Mesendoderm (in vitro differentiated cells): ENCODE data around the gene VSNL1.

Experiments used
- DNase-seq: peaks from one replicate; pipeline ENCODE4 v3.0.0; 2013
- H2AK5ac ChIP-seq: 2 replicates; pipeline ENCODE4 v1.6.1; 2013; ENCODE audit warnings: low read length, inconsistent platforms
- H2BK120ac ChIP-seq: 2 replicates; pipeline ENCODE4 v1.6.1; 2013; ENCODE audit warnings: low read depth, mild to moderate bottlenecking, low read length, moderate library complexity, mixed read lengths
- H2BK15ac ChIP-seq: replicated peaks from 2 replicates; pipeline ENCODE4 v1.6.1; 2013; ENCODE audit warnings: low read depth, mild to moderate bottlenecking, moderate library complexity
- H2BK5ac ChIP-seq: 2 replicates; pipeline ENCODE4 v1.6.1; 2013; ENCODE audit warnings: low read length, inconsistent platforms
- H3K18ac ChIP-seq: 2 replicates; pipeline ENCODE4 v1.6.1; 2013; ENCODE audit warnings: mild to moderate bottlenecking, low read length, mixed read lengths
- H3K23ac ChIP-seq: one replicate; pipeline ENCODE4 v1.6.1; 2013; ENCODE audit warnings: low read length
- H3K27ac ChIP-seq: 2 replicates; pipeline ENCODE4 v1.5.1; 2013; ENCODE audit warnings: low read depth, mild to moderate bottlenecking, inconsistent platforms, low read length, moderate library complexity
- H3K27me3 ChIP-seq: 2 replicates; pipeline ENCODE4 v1.6.1; 2013; ENCODE audit warnings: low read length, control low read depth, mild to moderate bottlenecking, inconsistent platforms; ENCODE audit not compliant: insufficient read depth, poor library complexity
- H3K36me3 ChIP-seq: 2 replicates; pipeline ENCODE4 v1.6.1; 2013; ENCODE audit warnings: low read length, inconsistent platforms; ENCODE audit not compliant: control insufficient read depth, insufficient read depth
- H3K4ac ChIP-seq: one replicate; pipeline ENCODE4 v1.6.1; 2013; ENCODE audit warnings: low read depth, mild to moderate bottlenecking, low read length, moderate library complexity
- H3K4me1 ChIP-seq: 2 replicates; pipeline ENCODE4 v1.6.1; 2013; ENCODE audit warnings: low read depth, low read length, inconsistent platforms; ENCODE audit not compliant: control insufficient read depth
- H3K4me2 ChIP-seq: 2 replicates; pipeline ENCODE4 v1.6.1; 2013; ENCODE audit warnings: low read length
- H3K4me3 ChIP-seq: 2 replicates; pipeline ENCODE4 v1.5.1; 2013; ENCODE audit warnings: mild to moderate bottlenecking, low read length
- H3K56ac ChIP-seq: one replicate; pipeline ENCODE4 v1.6.1; 2013; ENCODE audit warnings: low read length
- H3K79me1 ChIP-seq: 2 replicates; pipeline ENCODE4 v1.6.1; 2013; ENCODE audit warnings: low read length, inconsistent platforms
- H3K79me2 ChIP-seq: 2 replicates; pipeline ENCODE4 v1.6.1; 2013; ENCODE audit warnings: mild to moderate bottlenecking, low read length; ENCODE audit not compliant: control insufficient read depth, insufficient read depth
- H3K9ac ChIP-seq: 2 replicates; pipeline ENCODE4 v1.6.1; 2013; ENCODE audit warnings: low read length, inconsistent platforms
- H4K5ac ChIP-seq: one replicate; pipeline ENCODE4 v1.6.1; 2013; ENCODE audit warnings: low read length
- H4K8ac ChIP-seq: one replicate; pipeline ENCODE4 v1.6.1; 2013; ENCODE audit warnings: low read depth, mild to moderate bottlenecking, control low read depth, low read length, moderate library complexity
- WGBS: extraction: QIAGEN DNeasy Blood & Tissue Kit; methylation state at CpG from one replicate; pipeline ENCODE4 v1.1.7; 2013; ENCODE audit warnings: low lambda C conversion rate, missing lambda C conversion rate; ENCODE audit not compliant: insufficient coverage; ENCODE audit errors: extremely low coverage; 5-methylcytosine and 5-hydroxymethylcytosine counted together

Gene VSNL1

GRCh38 chr2:17517481-17518211, 22.9 kb upstream of the VSNL1 start:
- H2BK120ac ChIP-seq, result no peak overlapping the region

GRCh38 chr2:17518212-17519154, 22.0 kb upstream of the VSNL1 start, which contains the start of gene RAD51AP2:
TSS of gene RAD51AP2 (minus strand) at chr2:17518440. CDS start at chr2:17518415, 25 bp downstream.
- peak within 1 kb of the TSS; percentile 77 for H3K9ac ChIP-seq
- H3K36me3 ChIP-seq, result no peaks in the 10 kb centered on the region
- H3K79me2 ChIP-seq, result no peaks in the 10 kb centered on the region
- no peak within 1 kb of the TSS for H2BK15ac ChIP-seq
- H3K4me2 ChIP-seq, result peak within 1 kb of the TSS; percentile 65
- no CpG with 5 or more reads among the region's 38 CpGs for WGBS
- H4K5ac ChIP-seq, result no peak within 1 kb of the TSS
- H3K4me3 ChIP-seq, result peak within 1 kb of the TSS; percentile 30
- no peak within 1 kb of the TSS for H2BK120ac ChIP-seq
- no peaks in the 10 kb centered on the region for H3K27me3 ChIP-seq
- H4K8ac ChIP-seq, result no peak within 1 kb of the TSS
- no peaks in the 10 kb centered on the region for H3K79me1 ChIP-seq
- peak within 1 kb of the TSS; percentile 76 for H3K18ac ChIP-seq
- no peak within 1 kb of the TSS for H2AK5ac ChIP-seq
- H3K56ac ChIP-seq, result peak within 1 kb of the TSS; percentile 83
- H3K23ac ChIP-seq, result no peak within 1 kb of the TSS
- peak within 1 kb of the TSS; percentile 91 for H3K27ac ChIP-seq
- no peak within 1 kb of the TSS for H2BK5ac ChIP-seq
- peak; percentile 98 for DNase-seq
- peaks cover 2% of the 10 kb centered on the region for H3K4me1 ChIP-seq
- H3K4ac ChIP-seq, result no peak within 1 kb of the TSS

More at GRCh38 chr2:17517481-17518211, 22.9 kb upstream of the VSNL1 start:
- Histone ChIP-seq H3K23ac (no peak overlapping the region), H3K56ac (peak overlapping the region; percentile 83), H3K18ac (peak overlapping the region; percentile 76), H3K36me3 (no peaks in the 10 kb centered on the region), H3K4me2 (peak overlapping the region; percentile 65), H3K79me1 (no peaks in the 10 kb centered on the region), H2AK5ac (no peak overlapping the region), H2BK5ac (no peak overlapping the region), H3K4me1 (peaks cover 2% of the 10 kb centered on the region), H2BK15ac (no peak overlapping the region), H3K9ac (peak overlapping the region; percentile 77), H3K27me3 (no peaks in the 10 kb centered on the region), H4K8ac (no peak overlapping the region), H3K4me3 (peak overlapping the region; percentile 30), H3K27ac (peak overlapping the region; percentile 91), H4K5ac (no peak overlapping the region), H3K79me2 (no peaks in the 10 kb centered on the region), H3K4ac (no peak overlapping the region)
- no peak for DNase-seq
- no CpG with 5 or more reads among the region's 8 CpGs for WGBS

- Histone ChIP-seq H3K4me1 (peaks cover 2% of the 10 kb centered on the region), H3K27ac (no peak overlapping the region), H3K23ac (no peak overlapping the region), H3K79me2 (no peaks in the 10 kb centered on the region), H3K56ac (no peak overlapping the region), H3K79me1 (no peaks in the 10 kb centered on the region), H3K9ac (no peak overlapping the region), H3K4ac (no peak overlapping the region), H4K8ac (no peak overlapping the region), H3K27me3 (no peaks in the 10 kb centered on the region), H2AK5ac (no peak overlapping the region), H3K36me3 (no peaks in the 10 kb centered on the region), H3K4me2 (no peak overlapping the region), H3K18ac (no peak overlapping the region), H2BK120ac (no peak overlapping the region), H3K4me3 (no peak overlapping the region), H2BK15ac (no peak overlapping the region), H4K5ac (no peak overlapping the region), H2BK5ac (no peak overlapping the region)
- DNase-seq, result no peak
Measured at GRCh38 chr2:17519486-17519885, 21.0 kb upstream of the VSNL1 start.

- H3K9ac ChIP-seq, result no peak overlapping the region
- no peaks in the 10 kb centered on the region for H3K27me3 ChIP-seq
Measured at GRCh38 chr2:17520761-17521160, 19.7 kb upstream of the VSNL1 start.

GRCh38 chr2:17521621-17522020, 18.9 kb upstream of the VSNL1 start:
- Histone ChIP-seq H3K18ac (no peak overlapping the region), H3K27ac (no peak overlapping the region), H3K23ac (no peak overlapping the region), H2BK5ac (no peak overlapping the region), H2AK5ac (no peak overlapping the region), H2BK15ac (no peak overlapping the region), H3K27me3 (no peaks in the 10 kb centered on the region), H4K5ac (no peak overlapping the region), H3K79me1 (no peaks in the 10 kb centered on the region), H3K4me1 (peaks cover 2% of the 10 kb centered on the region), H3K9ac (no peak overlapping the region), H4K8ac (no peak overlapping the region), H3K36me3 (no peaks in the 10 kb centered on the region), H3K56ac (no peak overlapping the region), H3K4me2 (no peak overlapping the region), H3K4ac (no peak overlapping the region), H3K4me3 (no peak overlapping the region), H2BK120ac (no peak overlapping the region), H3K79me2 (no peaks in the 10 kb centered on the region)
- 100% methylated on average over 1 of the region's 2 CpGs for WGBS
- DNase-seq, result no peak

More at GRCh38 chr2:17520761-17521160, 19.7 kb upstream of the VSNL1 start:
- no peak overlapping the region for H2AK5ac ChIP-seq
- H3K23ac ChIP-seq, result no peak overlapping the region
- WGBS, result no CpG with 5 or more reads among the region's 2 CpGs
- DNase-seq, result no peak
- H2BK15ac ChIP-seq, result no peak overlapping the region
- H2BK5ac ChIP-seq, result no peak overlapping the region
- no peaks in the 10 kb centered on the region for H3K36me3 ChIP-seq
- no peak overlapping the region for H2BK120ac ChIP-seq
- H3K4me3 ChIP-seq, result no peak overlapping the region
- no peak overlapping the region for H4K5ac ChIP-seq
- H3K4me2 ChIP-seq, result no peak overlapping the region
- peaks cover 2% of the 10 kb centered on the region for H3K4me1 ChIP-seq
- H3K79me1 ChIP-seq, result no peaks in the 10 kb centered on the region
- no peak overlapping the region for H3K4ac ChIP-seq
- no peaks in the 10 kb centered on the region for H3K79me2 ChIP-seq
- H3K27ac ChIP-seq, result no peak overlapping the region
- no peak overlapping the region for H4K8ac ChIP-seq
- no peak overlapping the region for H3K56ac ChIP-seq
- no peak overlapping the region for H3K18ac ChIP-seq
